HG02759 (cell line): ENCODE measurements around the gene MCTP1.
"Not testable (repeated sequence)": the region's sequence is repeated elsewhere in the genome, so short reads cannot be mapped to it uniquely, and the experiment has no call there.

ENCODE experiments used
- ATAC-seq: cut with Tn5 transposase; IDR thresholded peaks from one replicate; pipeline ENCODE4 v1.9.1; 2021; ENCODE audit warnings: mild to moderate bottlenecking, moderate library complexity; ENCODE audit not compliant: unreplicated experiment

MCTP1 gene

GRCh38 chr5:95252801-95253200 is 32.1 kb downstream of the MCTP1 start:
- no peak for ATAC-seq

GRCh38 chr5:95251185-95251584 is 33.7 kb downstream of the MCTP1 start:
- ATAC-seq, result no peak

- no peak for ATAC-seq
These were observed 40.4 kb downstream of the MCTP1 start for GRCh38 chr5:95244479-95244878.

GRCh38 chr5:95241635-95242034 is 43.3 kb downstream of the MCTP1 start:
- ATAC-seq, result peak; percentile 94

- ATAC-seq, result no peak
These were observed 43.7 kb downstream of the MCTP1 start for GRCh38 chr5:95241161-95241560.

- ATAC-seq, result peak; percentile 38
These were observed 46.2 kb downstream of the MCTP1 start for GRCh38 chr5:95238560-95239325.

- ATAC-seq, result no peak
These were observed 47.6 kb downstream of the MCTP1 start for GRCh38 chr5:95237324-95237723.

GRCh38 chr5:95235439-95235982 is 49.4 kb downstream of the MCTP1 start:
- ATAC-seq, result no peak

- no peak for ATAC-seq
These were observed 55.2 kb downstream of the MCTP1 start for GRCh38 chr5:95229646-95230045.

GRCh38 chr5:95224701-95225459 is 60.0 kb downstream of the MCTP1 start:
- no peak for ATAC-seq

GRCh38 chr5:95223566-95224258 is 61.2 kb downstream of the MCTP1 start:
- no peak for ATAC-seq

GRCh38 chr5:95222836-95223235 is 62.1 kb downstream of the MCTP1 start:
- no peak for ATAC-seq

- no peak for ATAC-seq
These were observed 63.7 kb downstream of the MCTP1 start for GRCh38 chr5:95221234-95221633.

GRCh38 chr5:95220381-95220780 is 64.5 kb downstream of the MCTP1 start:
- ATAC-seq, result no peak

- ATAC-seq, result no peak
These were observed 65.5 kb downstream of the MCTP1 start for GRCh38 chr5:95219411-95219810.

- ATAC-seq, result no peak
These were observed 67.0 kb downstream of the MCTP1 start for GRCh38 chr5:95217881-95218280.

GRCh38 chr5:95217351-95217750 is 67.5 kb downstream of the MCTP1 start:
- ATAC-seq, result no peak

- ATAC-seq, result no peak
These were observed 68.5 kb downstream of the MCTP1 start for GRCh38 chr5:95216136-95216955.

GRCh38 chr5:95207811-95208210 is 77.1 kb downstream of the MCTP1 start:
- not testable (repeated sequence) for ATAC-seq

- no peak for ATAC-seq
These were observed 90.0 kb downstream of the MCTP1 start for GRCh38 chr5:95194856-95195255.

- ATAC-seq, result peak; percentile 82
These were observed 93.6 kb downstream of the MCTP1 start for GRCh38 chr5:95191330-95191729.
